ENCODE results near the gene GRM8.
"Not testable (repeated sequence)": the region's sequence is repeated elsewhere in the genome, so short reads cannot be mapped to it uniquely, and the experiment has no call there.

GRM8 gene

GRCh38 chr7:127029823-127030222 is 222.9 kb downstream of the GRM8 start:
- DNase-seq (ENCODE audit: low spot score) = no peak

DNA sequence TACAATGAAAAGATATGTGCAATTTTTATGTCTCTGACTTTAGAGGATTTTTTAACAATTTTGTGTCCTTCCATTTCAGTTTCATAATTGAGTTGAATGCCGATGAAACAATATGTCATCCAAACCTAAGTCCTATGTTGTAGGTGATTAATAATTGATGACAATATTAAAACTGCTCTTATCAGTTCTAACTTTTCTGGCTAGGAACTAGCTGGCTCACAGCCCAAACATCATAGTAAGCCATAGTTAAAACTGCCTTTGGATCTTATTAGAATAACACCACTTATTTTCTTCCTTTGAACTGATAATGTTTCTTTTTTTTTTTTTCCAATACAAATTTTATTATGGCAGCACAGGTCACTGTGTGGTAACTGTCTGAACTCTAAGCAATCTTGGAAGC is 230.9 kb downstream of the GRM8 start:
- no peak for DNase-seq (ENCODE audit: low spot score)

DNA sequence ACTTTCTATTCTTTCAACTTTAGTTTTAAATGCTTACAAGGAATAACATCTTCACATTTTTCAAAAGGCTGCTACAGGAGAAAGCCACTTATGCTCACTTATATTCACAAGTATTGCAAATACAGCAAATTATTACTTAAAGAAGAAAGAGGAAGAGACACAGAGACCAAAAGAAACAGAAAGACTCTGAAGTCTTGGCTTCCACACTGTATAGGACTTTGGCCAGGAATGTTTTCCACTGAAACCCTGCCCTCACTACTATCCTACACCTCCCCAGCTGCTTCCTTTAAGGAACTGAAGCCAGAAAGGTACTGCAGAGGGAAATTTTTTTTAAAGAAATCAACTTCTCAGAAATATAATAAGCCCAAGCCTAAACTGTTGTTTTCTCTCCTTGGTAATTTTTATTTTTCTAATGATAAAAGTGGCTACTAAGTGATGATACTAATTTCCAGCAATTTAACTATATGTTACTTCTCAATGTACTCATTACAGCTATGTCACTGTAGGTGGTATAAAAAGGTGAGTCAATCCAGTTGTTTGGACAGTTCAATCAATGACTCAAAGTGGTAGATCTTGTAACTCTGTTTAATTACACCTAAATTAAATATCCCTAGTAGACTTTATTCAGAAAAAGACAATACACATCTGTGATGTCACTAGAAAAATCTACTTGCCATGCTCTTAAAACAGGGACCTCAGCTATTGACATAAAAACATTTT is 231.6 kb downstream of the GRM8 start:
- DNase-seq (ENCODE audit: low spot score) = no peak

DNA sequence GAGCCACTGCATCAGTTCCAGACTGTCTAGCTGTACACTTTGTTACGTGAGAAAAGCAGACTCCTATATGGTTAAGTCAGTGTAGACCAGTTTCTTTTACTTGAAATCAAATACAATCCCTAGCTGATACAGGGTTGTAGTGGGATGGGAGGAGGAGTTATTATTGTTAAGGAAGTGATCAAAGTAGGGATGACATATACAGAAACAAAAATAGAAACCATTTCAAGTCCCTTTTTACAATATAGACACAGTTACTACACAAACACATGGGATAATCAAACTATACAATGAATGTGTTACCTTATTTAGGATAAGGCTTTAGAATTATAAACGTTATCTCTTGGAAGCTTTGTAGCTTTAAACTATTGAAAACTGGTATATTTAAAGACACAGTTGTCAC is 233.9 kb downstream of the GRM8 start:
- DNase-seq (ENCODE audit: low spot score) = no peak

GRCh38 chr7:127017196-127017595 is 235.5 kb downstream of the GRM8 start:
- no peak for DNase-seq (ENCODE audit: low spot score)

- no peak for DNase-seq (ENCODE audit: low spot score)
Observed at GRCh38 chr7:127000725-127001124, 252.0 kb downstream of the GRM8 start.

DNA sequence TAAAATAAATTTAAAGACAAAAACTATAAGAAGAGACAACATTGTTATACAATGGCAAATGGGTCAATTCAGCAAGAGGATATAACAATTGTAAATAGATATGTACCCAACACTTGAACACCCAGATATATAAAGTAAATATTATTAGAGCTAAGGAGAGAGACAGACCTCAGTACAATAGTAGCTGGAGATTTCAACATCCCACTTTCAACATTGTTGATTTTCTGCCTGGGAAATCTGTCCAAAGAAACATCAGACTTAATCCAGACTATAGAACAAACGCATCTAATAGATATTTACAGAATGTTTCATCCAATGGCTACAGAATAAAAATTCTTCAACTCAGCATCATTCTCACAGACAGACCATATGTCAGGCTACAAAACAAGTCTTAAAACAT is 256.1 kb downstream of the GRM8 start:
- no peak for DNase-seq (ENCODE audit: low spot score)

- no peak for DNase-seq (ENCODE audit: low spot score)
Observed at GRCh38 chr7:126993626-126994213, 259.0 kb downstream of the GRM8 start.

- no peak for DNase-seq (ENCODE audit: low spot score)
Observed at GRCh38 chr7:126988022-126988421, 264.7 kb downstream of the GRM8 start.

GRCh38 chr7:126979722-126980121 is 273.0 kb downstream of the GRM8 start:
- no peak for DNase-seq (ENCODE audit: low spot score)

- DNase-seq (ENCODE audit: low spot score) = no peak
Observed at GRCh38 chr7:126978865-126979264, 273.9 kb downstream of the GRM8 start.

DNA sequence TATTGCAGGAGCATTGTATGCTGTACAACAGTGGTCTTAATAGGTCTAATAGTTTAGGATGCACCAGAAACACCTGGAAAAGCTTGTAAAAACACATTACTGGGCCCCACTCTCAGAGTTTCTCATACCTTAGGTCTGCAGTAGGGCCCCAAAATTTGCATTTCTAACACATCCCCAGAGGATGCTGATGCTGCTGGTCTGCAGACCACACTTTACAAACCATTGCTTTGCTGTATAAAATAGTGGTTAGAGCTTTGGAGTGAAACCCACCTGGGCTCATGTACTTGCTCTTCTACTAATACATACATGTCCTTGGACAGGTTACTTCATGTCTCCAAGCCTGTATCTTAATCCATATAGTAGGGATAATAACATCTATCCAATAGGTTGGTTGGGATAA is 279.7 kb downstream of the GRM8 start:
- no peak for DNase-seq (ENCODE audit: low spot score)

- DNase-seq (ENCODE audit: low spot score) = no peak
Observed at GRCh38 chr7:126972571-126972970, 280.2 kb downstream of the GRM8 start.

GRCh38 chr7:126959649-126960048 is 293.1 kb downstream of the GRM8 start:
- no peak for DNase-seq (ENCODE audit: low spot score)

- DNase-seq (ENCODE audit: low spot score) = no peak
Observed at GRCh38 chr7:126958367-126958766, 294.4 kb downstream of the GRM8 start.

DNA sequence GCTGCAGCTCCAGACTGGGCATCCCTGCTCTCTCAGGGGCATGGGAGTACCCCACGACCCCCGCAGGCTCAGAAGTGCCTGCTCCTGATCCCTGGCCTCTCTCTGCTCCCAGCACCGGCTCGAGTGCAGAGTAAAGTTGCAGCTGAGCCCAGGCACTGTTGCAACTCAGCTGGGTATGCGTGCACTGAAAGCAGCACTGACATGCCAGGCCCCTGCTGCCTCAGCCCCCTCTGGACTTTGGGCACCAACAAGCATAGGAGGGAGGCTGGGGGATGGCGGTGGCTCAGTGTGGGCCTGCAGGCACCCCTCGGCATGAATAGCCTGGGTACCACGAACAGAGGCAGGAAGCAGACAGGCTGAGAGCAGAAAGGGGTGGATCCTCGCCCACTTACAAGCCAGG is 295.3 kb downstream of the GRM8 start:
- DNase-seq (ENCODE audit: low spot score) = no peak

DNA sequence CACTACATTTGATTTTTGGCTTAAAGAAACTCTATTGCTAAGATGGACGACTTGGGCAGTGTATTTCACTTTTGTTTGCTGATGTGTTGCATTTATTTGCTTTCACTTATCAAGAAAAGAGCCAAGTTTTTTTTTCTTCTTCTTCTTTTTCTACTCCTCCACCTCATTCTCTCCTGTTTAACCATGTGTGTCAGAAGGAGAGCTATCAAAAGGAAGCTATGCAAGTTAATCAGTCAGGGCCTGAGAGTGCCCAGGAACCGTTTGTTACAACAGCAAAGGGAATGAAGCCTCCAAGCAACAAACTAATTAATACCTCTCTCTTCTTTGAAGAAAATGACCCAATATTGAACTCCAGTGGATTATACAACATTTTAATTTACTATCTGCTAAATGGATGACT is 299.3 kb downstream of the GRM8 start:
- DNase-seq (ENCODE audit: low spot score) = no peak

- DNase-seq (ENCODE audit: low spot score) = no peak
Observed at GRCh38 chr7:126948664-126949063, 304.1 kb downstream of the GRM8 start.

DNA sequence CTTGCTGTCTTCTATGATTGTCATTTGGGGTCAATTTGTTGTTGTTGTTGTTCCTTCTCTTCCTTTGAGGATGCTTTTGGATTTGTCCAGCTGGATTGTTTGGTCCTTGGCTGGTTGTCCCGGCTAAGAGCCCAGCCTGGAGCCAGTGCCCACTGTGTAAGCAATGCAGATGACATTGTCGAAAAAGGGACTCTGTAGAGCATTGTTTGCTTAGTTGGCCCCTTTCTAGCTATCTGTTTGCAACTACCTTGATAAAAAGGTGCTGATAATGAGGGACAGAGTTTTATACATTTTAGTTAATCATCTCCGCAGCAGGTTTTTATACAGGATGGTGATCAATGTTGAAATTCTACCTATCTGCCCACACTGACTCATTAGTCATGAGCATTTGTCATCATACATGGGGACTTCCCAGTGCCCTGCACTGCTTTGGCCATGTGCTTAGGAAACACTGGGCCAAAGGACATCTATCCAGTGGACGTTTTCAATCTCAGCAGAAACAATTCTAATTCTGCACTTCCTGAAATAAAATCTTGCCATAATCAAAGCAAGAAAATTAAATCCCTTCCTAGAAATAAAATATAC is 311.9 kb downstream of the GRM8 start:
- DNase-seq (ENCODE audit: low spot score) = no peak

DNA sequence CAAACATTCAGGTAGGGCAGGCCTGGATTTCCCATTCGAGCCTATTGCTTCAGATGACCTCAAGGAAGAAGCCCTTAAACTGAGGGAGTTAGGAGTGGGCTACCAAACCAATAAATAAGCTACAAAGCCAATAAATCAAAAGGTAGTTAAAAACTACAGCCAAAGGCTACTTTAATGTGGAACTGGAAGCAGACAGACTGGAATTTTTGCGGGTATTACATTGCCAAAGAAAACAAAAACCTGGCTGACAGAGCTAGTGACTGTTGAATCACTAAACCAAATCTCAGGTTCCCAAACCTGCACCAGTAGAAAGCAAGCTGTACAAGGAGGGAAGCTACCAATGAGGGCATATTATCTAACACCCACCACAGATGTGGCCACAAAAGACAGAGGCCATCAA is 315.6 kb downstream of the GRM8 start:
- DNase-seq (ENCODE audit: low spot score) = no peak

- DNase-seq (ENCODE audit: low spot score) = no peak
Observed at GRCh38 chr7:126931581-126931980, 321.2 kb downstream of the GRM8 start.

DNA sequence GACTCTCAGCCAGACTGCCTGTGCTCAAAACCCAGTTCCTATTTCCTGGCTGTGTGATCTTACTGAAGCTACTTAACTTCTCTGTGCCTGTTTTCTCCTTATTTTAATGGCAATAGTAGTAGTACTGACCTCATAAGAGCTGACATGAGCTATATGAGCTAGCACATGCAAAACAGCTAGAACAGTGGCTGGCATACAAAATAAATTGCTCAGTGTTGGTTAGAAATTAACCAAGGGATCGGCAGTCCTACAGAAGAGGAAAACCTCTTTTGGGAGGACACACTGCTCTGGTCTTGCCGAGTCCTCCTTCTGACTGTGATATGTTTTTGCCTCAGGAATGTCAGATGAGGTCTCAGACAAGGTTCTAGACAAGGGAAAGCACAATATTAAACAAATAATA is 322.6 kb downstream of the GRM8 start:
- no peak for DNase-seq (ENCODE audit: low spot score)

DNA sequence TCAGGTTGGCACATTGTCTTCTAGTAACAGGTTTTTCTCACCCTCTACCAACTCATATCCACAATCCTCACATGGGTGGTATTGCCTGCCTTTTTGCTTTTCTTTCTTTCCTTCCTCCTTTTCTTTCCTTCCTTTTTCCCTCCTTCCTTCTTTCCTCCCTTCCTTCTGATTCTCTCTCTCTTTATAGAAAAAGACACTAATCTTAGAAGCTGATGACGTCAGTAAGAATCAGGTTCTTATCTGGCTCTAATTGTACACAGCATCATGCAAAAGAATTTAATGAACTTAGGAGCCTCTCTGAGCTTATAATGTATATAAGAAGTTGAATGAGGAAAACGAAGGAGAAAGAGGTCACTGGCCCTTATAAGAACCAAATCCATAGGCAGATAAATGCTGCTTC is 328.3 kb downstream of the GRM8 start:
- no peak for DNase-seq (ENCODE audit: low spot score)

DNA sequence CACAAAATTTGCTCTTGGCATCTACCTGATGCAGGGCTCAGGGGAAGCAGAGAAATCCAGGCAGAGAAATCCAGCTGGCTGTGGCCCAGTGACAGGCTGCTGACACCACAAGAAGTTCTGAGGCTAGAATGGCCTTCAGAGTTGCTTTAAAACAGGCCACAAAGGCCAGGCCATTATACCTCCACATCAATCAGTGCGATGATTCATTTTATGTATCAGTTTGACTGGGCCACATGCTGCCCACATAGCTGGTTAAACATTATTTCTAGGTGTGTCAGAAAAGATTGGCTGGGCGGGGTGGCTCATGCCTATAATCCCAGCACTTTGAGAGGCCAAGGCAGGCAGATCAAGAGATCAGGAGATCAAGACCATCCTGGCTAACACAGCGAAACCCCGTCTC is 341.1 kb downstream of the GRM8 start:
- DNase-seq (ENCODE audit: low spot score) = not testable (repeated sequence)

Measured in HuH-7.5 (cell line).